Panc1 (cell line): ENCODE results near the gene NET1. TPM values are rescaled to one million over a fixed set of nuclear protein-coding genes. Genes with fewer than 3 reads are reported as not detected.

Experiments
- ATAC-seq: fragments of 200-7000 bp; cut with Tn5 transposase; 2 replicates; pipeline ENCODE4 v1.9.1; 2020; ENCODE audit warnings: mild to moderate bottlenecking, moderate library complexity
- BruUV-seq: library from RNA; stranded (reverse); fragments of 400-500 nt; replicated peaks from 2 replicates; lab custom pipeline; 2021; lab: Mats Ljungman, UMichigan
- CTCF ChIA-PET: fragments of 300-600 bp; sonication (Branson Sonifier 250); formaldehyde crosslinking; loops from one replicate; lab custom pipeline; 2022; ENCODE audit warnings: antibody characterized with exemption; lab: Charles Lee
- POLR2A ChIA-PET: fragments of 300-600 bp; sonication (Branson Sonifier 250); formaldehyde crosslinking; loops from one replicate; lab custom pipeline; 2022; ENCODE audit warnings: antibody characterized with exemption; lab: Charles Lee
- DNase-seq: peaks from one replicate; pipeline ENCODE4 v3.0.0-alpha.2; 2010; ENCODE audit warnings: low read depth, low spot score
- H3K27ac ChIP-seq: 2 replicates; pipeline ENCODE4 v1.5.1; 2011; ENCODE audit warnings: mild to moderate bottlenecking, low read length, inconsistent platforms
- H3K27me3 ChIP-seq: fragments of 200-500 bp; sonication (Bioruptor generic); 2 replicates; pipeline ENCODE4 v1.6.0; 2014; ENCODE audit warnings: low read length, inconsistent platforms; ENCODE audit not compliant: control insufficient read depth, insufficient read depth
- H3K36me3 ChIP-seq: fragments of 200-500 bp; sonication (Bioruptor generic); 2 replicates; pipeline ENCODE4 v1.5.1; 2014; ENCODE audit warnings: inconsistent platforms, mild to moderate bottlenecking, low read length, moderate library complexity; ENCODE audit not compliant: control insufficient read depth, insufficient read depth
- H3K4me1 ChIP-seq: 2 replicates; pipeline ENCODE4 v1.5.1; 2011; ENCODE audit warnings: inconsistent platforms, mild to moderate bottlenecking, low read length, moderate library complexity; ENCODE audit not compliant: control insufficient read depth, insufficient read depth
- H3K4me3 ChIP-seq, 2 experiments: 2 replicates each; pipeline ENCODE4 v1.5.1; 2011 to 2012; ENCODE audit warnings: low read depth in 2 of 2, low read length in 2 of 2, mild to moderate bottlenecking in 2 of 2, inconsistent platforms in 1 of 2, moderate library complexity in 1 of 2
- H3K9me3 ChIP-seq: fragments of 200-500 bp; sonication (Bioruptor generic); 2 replicates; pipeline ENCODE4 v1.5.1; 2014; ENCODE audit warnings: low read depth, mild to moderate bottlenecking, inconsistent platforms, low read length, moderate library complexity; ENCODE audit not compliant: control insufficient read depth, insufficient read depth
- CTCF ChIP-seq: fragments of 450-650 bp; IDR thresholded peaks from 2 replicates; pipeline ENCODE4 v1.5.1; 2017; ENCODE audit warnings: mild to moderate bottlenecking
- POLR2AphosphoS5 ChIP-seq: IDR thresholded peaks from 2 replicates; pipeline ENCODE4 v1.6.1; 2012; ENCODE audit warnings: mild to moderate bottlenecking, low read depth, low read length, moderate library complexity
- REST ChIP-seq, 2 experiments: IDR thresholded peaks; 2 replicates each; pipeline ENCODE4 v1.6.1; 2011 to 2012; ENCODE audit warnings: low read depth in 2 of 2, control low read depth in 1 of 2, low read length in 1 of 2, mild to moderate bottlenecking in 1 of 2, moderate library complexity in 1 of 2; ENCODE audit not compliant: insufficient read depth in 1 of 2
- SIN3A ChIP-seq: IDR thresholded peaks from 2 replicates; pipeline ENCODE4 v1.6.1; 2012; ENCODE audit warnings: low read depth, mild to moderate bottlenecking, low read length, moderate library complexity, borderline replicate concordance; ENCODE audit not compliant: insufficient read depth
- TCF7L2 ChIP-seq: IDR thresholded peaks from 2 replicates; pipeline ENCODE4 v1.6.1; 2011; ENCODE audit warnings: mild to moderate bottlenecking, low read depth, low read length, inconsistent platforms
- in situ Hi-C: cut with HindIII; loops from 2 replicates; pipeline ENCODE4 v1.10.0; 2016; ENCODE audit warnings: low sequenced_read_pairs, low pct_unique_long_range_greater_than_20kb
- intact Hi-C: fragments of 100-400 bp; cut with micrococcal nuclease; formaldehyde crosslinking; loops from one replicate; pipeline ENCODE4 v1.10.0; 2022; ENCODE audit not compliant: unreplicated experiment
- total RNA-seq: library from RNA; stranded (reverse); gene quantifications from one replicate; pipeline ENCODE4 v1.2.1, GENCODE V29; 2021; ENCODE audit not compliant: unreplicated experiment

Gene NET1
- total RNA-seq, 1 experiment from 2014 or later, result 28.6 TPM

- BruUV-seq, result no TSS peak
- ATAC-seq, result no peak
- intact Hi-C loops, result no loop called here
These were observed 66.4 kb downstream of the NET1 start for GRCh38 chr10:5478694-5479305.

DNA sequence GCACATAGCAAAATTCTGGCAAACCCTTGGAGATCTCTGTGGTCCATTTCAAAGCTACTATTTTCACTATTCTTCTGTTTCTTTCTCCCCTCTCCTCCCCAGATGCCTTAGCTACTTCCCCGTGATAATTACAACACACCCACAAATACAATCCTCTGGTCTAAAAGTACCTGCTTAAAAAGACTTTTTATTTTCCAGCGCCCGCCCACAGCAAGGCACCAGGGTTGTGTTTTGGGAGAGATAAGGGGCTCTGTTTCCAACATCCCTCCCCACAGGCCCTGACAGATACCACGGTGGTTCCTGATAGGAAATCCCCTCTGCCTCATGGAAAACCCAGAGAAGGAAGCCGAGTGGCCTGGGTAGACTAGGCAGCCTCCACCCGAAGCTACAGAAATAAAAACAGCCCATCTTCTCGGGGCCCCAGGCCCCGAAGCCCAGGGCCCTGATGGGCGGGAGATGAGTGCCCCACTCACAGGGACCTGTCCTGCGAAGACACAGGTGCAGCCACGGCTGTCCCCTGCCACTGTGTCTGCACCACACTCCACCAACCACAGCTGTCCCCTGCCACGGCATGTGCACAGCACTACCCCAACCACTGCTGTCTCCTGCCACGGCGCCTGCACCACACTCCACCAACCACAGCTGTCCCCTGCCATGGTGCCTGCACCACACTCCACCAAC is 67.3 kb downstream of the NET1 start:
- Histone ChIP-seq H3K27ac (no peak overlapping the region), H3K9me3 (no peaks in the 10 kb centered on the region), H3K36me3 (no peaks in the 10 kb centered on the region), H3K27me3 (no peaks in the 10 kb centered on the region), H3K4me1 (no peaks in the 10 kb centered on the region), H3K4me3 (no peak overlapping the region)
- ATAC-seq, result no peak
- intact Hi-C loops (no loop called here), in situ Hi-C loops (no loop called here)
- ChIA-PET CTCF (no interaction called here), POLR2A (no interaction called here)
- TF ChIP-seq SIN3A, result no peak
- no peak for TF ChIP-seq TCF7L2
- no peak for TF ChIP-seq REST (IDR thresholded peaks at IDR 0.05; ENCODE audit: insufficient read depth in 1 of 2, low read depth in 2 of 2, low read length in 1 of 2)
- TF ChIP-seq POLR2AphosphoS5, result no peak
- no peak for TF ChIP-seq CTCF
- no peak for DNase-seq
- BruUV-seq, result no TSS peak

More at GRCh38 chr10:5478694-5479305, 66.4 kb downstream of the NET1 start:
- no peak overlapping the region for H3K4me3 ChIP-seq
- ChIA-PET POLR2A (no interaction called here), CTCF (no interaction called here)
- TF ChIP-seq REST (IDR thresholded peaks at IDR 0.05; ENCODE audit: insufficient read depth in 1 of 2, low read depth in 2 of 2, low read length in 1 of 2) (no peak), TCF7L2 (no peak), POLR2AphosphoS5 (no peak), CTCF (no peak), SIN3A (no peak)
- H3K4me1 ChIP-seq, result no peaks in the 10 kb centered on the region
- in situ Hi-C loops, result no loop called here
- no peak for DNase-seq
- no peaks in the 10 kb centered on the region for H3K36me3 ChIP-seq
- H3K9me3 ChIP-seq, result no peaks in the 10 kb centered on the region
- no peak overlapping the region for H3K27ac ChIP-seq
- H3K27me3 ChIP-seq, result no peaks in the 10 kb centered on the region
